ENCODE measurements around the gene SH3BP2.

SH3BP2 gene

GRCh38 chr4:2819244-2820215, 26.6 kb downstream of the SH3BP2 start:
- no peak for DNase-seq (ENCODE audit: low spot score)

- DNase-seq (ENCODE audit: low spot score), result no peak
These were observed 27.5 kb downstream of the SH3BP2 start for GRCh38 chr4:2820216-2820982.

DNA sequence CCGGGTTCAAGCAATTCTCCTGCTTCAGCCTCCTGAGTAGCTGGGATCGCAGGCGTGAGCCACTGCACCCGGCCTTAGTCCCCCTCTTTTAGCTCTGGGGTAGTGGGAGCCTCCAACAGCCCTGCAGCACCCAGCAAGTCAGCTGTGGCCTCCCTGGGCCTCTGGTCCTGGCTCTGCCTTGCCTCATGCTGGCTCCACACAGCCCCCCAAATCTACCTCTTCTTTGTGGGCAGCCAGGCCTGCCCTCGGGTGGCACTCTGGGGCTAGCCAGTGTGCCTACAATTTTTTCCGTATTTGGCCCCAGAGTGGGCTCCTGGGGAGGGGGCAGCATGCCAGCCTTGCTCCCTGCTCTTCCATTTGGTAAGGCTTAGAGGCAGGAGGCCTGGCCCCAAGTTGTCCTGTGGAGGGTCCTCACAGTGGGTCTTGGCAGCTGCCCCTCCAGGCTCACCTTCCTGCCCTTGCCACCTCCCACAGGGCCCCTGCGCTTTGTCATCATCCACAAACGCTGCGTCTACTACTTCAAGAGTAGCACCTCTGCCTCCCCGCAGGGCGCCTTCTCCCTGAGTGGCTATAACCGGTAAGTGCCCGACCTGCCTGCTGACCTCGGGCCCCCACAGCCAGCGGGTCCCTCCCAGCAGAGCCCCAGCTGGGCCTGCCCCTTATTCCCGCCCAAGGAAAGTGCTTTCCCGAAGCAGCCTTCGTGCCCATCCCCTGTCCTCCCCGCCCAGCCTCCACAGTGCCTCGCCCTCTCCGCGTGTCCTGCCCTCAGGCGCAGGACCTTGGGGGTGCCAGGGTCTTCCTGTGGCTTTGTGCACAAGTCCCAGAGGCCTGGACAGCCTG, 29.8 kb downstream of the SH3BP2 start:
- no peak for DNase-seq (ENCODE audit: low spot score)

- DNase-seq (ENCODE audit: low spot score), result no peak
These were observed 30.4 kb downstream of the SH3BP2 start for GRCh38 chr4:2823301-2823670.

GRCh38 chr4:2823671-2824328, 30.9 kb downstream of the SH3BP2 start:
- no peak for DNase-seq (ENCODE audit: low spot score)

DNA sequence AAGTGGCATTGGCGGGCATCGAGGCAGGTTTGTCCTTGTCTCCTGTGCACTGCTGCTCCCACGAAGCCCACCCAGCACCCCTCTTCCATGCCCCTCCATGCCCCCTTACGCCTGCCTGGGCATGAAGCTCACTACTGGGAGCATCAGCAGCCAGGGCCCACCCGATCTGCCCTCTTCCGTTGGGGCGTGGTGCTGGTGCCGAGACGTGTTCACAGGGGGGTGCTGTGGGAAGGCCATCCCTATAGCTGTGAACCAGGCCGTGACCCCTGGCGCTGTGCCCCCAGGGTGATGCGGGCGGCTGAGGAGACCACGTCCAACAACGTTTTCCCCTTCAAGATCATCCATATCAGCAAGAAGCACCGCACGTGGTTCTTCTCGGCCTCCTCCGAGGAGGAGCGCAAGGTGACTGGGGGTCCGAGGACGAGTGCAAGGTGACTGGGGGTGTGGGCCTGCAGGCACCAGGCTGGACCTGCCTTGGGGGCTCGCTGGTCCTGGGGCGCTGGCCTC, 31.5 kb downstream of the SH3BP2 start:
- DNase-seq (ENCODE audit: low spot score), result no peak

GRCh38 chr4:2824836-2825381, 32.0 kb downstream of the SH3BP2 start:
- no peak for DNase-seq (ENCODE audit: low spot score)

DNA sequence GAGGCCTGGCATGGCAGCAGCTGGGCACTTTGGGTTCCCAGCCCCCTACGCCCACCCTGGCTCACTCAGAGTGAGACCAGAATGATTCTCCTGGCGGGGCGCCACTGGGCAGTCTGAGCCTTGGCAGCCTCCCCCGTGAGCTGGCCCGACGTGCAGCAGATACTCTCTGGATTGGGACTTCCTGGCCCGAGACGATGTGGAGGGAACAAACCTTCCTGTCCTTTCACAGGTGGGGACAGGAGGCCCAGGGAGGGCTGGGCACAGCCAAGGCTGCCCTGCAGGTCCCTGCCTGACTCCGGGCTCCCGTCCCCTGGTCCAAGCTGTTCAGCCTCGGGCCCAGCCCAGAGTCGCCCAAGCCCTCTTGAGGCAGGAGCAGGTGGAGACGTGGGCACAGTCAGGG, 32.9 kb downstream of the SH3BP2 start:
- DNase-seq (ENCODE audit: low spot score), result no peak

DNA sequence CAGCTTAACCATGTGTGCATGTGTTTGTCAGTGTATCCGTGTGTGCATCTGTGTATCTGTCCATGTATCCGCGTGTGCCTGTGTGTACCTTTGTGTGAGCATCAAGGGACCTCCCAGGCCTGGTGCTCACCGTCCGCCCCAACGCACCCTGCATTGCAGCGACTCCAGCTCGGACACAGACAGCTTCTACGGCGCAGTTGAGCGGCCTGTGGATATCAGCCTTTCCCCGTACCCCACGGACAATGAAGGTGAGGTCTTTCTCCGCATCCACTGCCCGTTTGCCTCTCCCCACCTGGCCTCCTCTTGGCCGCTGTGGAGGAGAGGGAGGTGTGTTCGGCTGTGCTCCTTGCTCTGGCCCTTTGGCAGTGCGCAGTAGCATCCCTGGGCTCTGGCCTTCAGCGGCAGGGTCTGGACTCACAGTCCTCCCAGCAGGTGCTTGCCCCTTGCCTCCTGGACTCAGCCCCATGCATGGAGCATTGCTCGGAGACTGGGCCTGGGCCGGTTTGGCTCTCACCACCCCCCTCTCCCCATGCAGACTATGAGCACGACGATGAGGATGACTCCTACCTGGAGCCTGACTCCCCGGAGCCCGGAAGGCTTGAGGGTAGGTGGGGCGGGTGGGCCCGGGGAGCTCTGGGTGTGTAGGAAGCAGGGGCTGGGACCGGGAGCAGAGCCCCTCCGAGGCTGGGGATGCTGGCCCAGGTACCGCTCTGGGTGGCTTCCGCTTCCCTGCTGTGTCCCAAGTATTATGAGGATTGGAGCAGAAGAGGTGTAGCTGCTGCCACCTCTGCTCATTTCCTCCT, 34.4 kb downstream of the SH3BP2 start:
- DNase-seq (ENCODE audit: low spot score), result no peak

DNA sequence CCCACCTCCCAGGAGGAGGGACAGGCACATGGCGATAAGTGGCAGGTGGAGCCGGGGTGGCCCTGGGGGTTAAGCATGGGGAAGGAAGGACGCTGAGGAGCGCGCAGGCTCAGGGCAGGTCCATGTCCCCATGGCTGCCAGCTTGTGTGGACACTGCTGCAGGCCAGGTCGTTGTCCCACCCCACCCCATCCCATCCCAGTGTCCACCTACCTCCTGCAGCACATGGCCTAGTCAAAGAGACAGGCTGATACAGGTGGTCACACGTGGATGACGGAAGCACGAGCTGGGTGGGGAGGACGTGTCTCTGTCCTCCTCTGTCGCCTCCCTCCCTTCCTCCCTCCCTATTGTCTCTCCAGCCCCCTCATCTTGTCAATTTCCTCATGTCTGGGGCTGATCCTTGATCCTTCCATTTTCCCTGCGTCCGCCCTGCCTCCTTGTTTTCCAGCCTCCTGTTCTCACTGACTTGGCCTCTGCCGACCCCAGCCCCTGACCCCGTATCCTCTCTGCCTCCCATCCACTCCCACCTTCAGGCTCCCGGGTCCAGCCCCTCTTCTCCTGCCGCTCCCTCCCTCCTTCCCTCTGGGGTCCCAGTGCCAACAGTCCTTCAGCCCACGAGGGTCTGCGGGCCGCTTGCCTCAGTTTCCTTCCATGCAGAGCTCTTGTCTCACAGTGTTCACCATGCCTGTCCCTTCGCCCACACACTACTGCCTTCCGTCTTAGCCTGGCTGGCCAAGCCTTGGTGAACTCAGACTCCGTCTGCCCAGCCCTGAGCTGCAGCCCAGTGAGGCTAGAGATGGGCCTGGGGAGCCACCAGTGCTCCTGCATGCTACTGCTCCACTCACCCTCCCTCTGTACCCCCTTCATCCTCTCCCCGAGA, 35.2 kb downstream of the SH3BP2 start:
- DNase-seq (ENCODE audit: low spot score), result no peak

DNA sequence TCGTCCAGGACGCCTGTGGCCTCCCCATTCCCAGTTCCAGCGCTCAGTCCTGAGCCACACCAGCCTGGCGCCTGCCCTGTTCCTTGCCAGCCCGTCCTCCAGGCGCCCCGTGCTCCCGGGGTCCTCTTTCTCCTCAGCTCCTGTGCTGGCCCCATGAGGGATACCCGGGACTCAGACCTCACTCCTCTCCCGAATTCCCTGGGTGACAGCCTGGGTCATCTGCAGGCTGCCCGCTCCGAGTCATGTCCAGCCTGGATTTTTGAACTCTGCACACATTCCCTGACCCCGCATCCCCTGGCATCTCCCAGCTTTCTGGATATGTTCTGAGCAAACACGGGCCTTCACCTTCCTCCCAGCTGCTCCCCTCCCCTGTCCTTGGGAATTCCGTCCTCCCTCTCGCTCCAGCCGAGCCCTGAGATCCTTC, 35.9 kb downstream of the SH3BP2 start:
- no peak for DNase-seq (ENCODE audit: low spot score)

DNA sequence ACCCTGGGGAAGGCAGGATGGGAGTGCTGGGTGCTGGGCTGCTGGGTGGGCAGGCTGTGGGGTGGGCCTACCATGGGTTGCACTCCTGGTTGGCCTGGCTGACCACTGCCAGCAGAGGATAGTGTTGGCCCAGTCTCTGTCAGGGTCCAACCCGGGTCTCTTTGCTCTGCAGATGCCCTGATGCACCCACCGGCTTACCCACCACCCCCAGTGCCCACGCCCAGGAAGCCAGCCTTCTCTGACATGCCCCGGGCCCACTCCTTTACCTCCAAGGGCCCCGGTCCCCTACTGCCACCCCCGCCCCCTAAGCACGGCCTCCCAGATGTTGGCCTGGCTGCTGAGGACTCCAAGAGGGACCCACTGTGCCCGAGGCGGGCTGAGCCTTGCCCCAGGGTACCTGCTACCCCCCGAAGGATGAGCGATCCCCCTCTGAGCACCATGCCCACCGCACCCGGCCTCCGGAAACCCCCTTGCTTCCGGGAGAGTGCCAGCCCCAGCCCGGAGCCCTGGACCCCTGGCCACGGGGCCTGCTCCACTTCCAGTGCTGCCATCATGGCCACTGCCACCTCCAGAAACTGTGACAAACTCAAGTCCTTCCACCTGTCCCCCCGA, 36.5 kb downstream of the SH3BP2 start:
- no peak for DNase-seq (ENCODE audit: low spot score)

GRCh38 chr4:2829933-2830451, 37.1 kb downstream of the SH3BP2 start:
- no peak for DNase-seq (ENCODE audit: low spot score)

DNA sequence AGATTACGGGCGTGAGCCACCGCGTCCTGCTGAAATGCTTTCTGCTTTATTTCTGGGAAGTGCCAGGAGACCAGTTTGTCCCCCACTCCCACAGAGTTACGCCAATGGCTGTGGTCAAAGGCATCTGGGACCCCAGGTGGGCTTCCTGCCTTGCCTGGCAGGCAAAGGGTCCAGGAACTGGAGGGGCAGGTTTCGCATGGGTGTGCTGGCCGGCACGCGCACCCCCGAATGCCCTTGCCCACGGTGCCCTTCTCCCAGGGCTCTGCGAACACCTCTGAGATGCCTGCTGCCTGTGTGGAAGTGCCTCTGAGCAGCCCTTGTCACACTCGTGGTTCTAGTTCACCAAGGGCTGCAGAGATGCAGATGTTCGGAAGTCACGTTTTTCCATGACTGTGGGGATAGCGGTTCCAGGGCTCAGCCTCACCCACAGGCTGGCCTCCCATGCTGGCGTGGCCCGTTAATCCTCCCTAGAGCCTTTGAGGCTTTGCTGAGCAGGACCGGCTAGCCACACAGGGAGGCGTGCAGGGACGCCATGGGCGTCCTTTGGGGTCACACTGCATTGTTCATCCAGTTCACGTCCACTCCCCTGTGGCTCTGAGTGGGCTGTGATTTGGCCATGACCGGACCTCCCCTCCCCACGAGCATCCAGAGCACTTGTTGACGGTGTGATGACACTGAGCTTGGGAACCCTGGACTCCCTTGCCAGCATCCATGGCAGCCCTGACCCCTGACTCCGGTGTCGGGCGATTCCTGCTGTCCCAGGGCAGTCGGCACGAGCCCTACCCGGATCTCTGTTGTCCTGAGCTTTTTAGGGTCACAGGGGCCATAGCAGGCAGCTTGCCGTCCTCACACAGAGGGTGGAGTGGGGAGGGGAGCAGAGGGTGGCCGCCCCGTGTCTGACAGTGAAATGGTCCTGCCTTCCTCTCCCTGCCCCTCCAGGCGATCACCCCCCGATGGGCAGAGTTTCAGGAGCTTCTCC, 38.0 kb downstream of the SH3BP2 start:
- DNase-seq (ENCODE audit: low spot score), result no peak

GRCh38 chr4:2831611-2832308, 38.9 kb downstream of the SH3BP2 start:
- no peak for DNase-seq (ENCODE audit: low spot score)

DNA sequence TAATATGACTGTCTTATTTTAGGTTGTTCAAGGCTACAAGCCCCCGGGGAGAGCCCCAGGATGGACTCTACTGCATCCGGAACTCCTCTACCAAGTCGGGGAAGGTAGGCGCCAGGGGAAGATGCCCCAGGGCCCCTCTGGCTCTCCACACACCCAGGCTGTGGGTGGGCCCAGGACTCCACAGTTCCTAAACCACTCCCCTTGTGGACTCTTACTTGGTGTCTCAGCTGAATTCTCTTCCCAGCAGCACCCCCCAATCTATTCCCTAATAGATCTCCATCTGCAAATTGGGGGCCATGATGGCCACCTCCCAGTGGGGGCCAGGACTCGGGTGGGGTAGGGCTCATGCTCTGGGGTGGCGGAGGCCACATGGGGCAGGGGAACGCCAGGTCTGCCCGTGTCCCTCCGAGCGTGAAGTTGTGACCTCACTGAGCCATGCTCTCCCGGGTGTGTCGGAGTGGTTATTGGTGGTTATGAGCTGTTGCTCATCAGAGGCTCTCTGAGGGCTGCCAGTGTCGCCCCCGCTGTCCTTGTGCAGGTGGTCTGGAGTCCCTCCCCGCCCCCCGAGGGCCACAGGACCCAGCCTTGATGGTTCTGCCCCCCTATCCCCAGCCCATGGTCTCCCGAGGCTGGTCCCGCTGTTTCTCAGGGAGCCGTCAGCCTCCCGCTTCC, 39.6 kb downstream of the SH3BP2 start:
- no peak for DNase-seq (ENCODE audit: low spot score)
